ENCODE measurements around the gene KERA.

Gene KERA

DNA sequence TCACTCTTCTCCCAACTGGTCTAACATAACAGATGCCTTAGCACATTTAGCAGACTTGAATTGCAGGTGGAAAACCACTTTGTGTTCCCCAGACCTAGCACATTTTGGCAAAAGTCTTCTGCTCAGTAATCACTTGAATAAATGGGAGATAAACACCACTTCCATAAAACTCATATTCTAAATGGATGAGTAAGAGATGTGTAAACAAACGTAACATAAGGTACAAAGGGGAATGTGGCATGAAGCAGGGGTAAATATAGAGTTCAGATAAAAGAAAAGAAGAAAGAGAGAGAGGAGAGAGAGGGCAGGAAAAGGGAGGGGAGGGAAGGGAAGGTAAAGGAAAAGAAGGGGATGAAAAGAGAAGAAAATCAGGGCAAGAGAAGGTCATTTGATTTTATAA is 17.0 kb upstream of the KERA start:
- no peaks in the 10 kb centered on the region for H4K20me1 ChIP-seq (ENCODE audit: insufficient read depth, low read length)
- H3F3A ChIP-seq (ENCODE audit: insufficient read depth, low read length), result no peaks in the 10 kb centered on the region
- no peaks in the 10 kb centered on the region for H3K9me2 ChIP-seq (ENCODE audit: low read depth, low read length)
- no peak overlapping the region for H3K9ac ChIP-seq (ENCODE audit: low read length)
- H3K4me2 ChIP-seq (ENCODE audit: low read length), result no peak overlapping the region
- H3K4me1 ChIP-seq (ENCODE audit: insufficient read depth, low read length, severe bottlenecking), result no peaks in the 10 kb centered on the region
- H3K79me2 ChIP-seq (ENCODE audit: insufficient read depth, low read length), result no peaks in the 10 kb centered on the region
- no peaks in the 10 kb centered on the region for H3K9me3 ChIP-seq (ENCODE audit: low read length)
- TF ChIP-seq EZH2 (IDR thresholded peaks at IDR 0.05; ENCODE audit: borderline replicate concordance, low read length), result no peak
- TF ChIP-seq CTCF (IDR thresholded peaks at IDR 0.05; ENCODE audit: low read length), result no peak
- no peaks in the 10 kb centered on the region for H3K36me3 ChIP-seq (ENCODE audit: insufficient read depth, low read length)
- H3K27ac ChIP-seq (ENCODE audit: low read depth, low read length, poor library complexity, severe bottlenecking), result no peak overlapping the region
- no peak overlapping the region for H3K4me3 ChIP-seq (ENCODE audit: low read depth, low read length, poor library complexity, severe bottlenecking)
- no peaks in the 10 kb centered on the region for H3K27me3 ChIP-seq (ENCODE audit: insufficient read depth, low read length)
- no peak overlapping the region for H2AFZ ChIP-seq (ENCODE audit: low read length)

GRCh38 chr12:91074154-91074709 is 16.4 kb upstream of the KERA start:
- H3K27me3 ChIP-seq (ENCODE audit: insufficient read depth, low read length), result no peaks in the 10 kb centered on the region
- no peaks in the 10 kb centered on the region for H3K4me1 ChIP-seq (ENCODE audit: insufficient read depth, low read length, severe bottlenecking)
- no peaks in the 10 kb centered on the region for H3K9me3 ChIP-seq (ENCODE audit: low read length)
- no peak overlapping the region for H3K4me2 ChIP-seq (ENCODE audit: low read length)
- no peak for TF ChIP-seq CTCF (IDR thresholded peaks at IDR 0.05; ENCODE audit: low read length)
- TF ChIP-seq EZH2 (IDR thresholded peaks at IDR 0.05; ENCODE audit: borderline replicate concordance, low read length), result no peak
- H3K36me3 ChIP-seq (ENCODE audit: insufficient read depth, low read length), result no peaks in the 10 kb centered on the region
- no peaks in the 10 kb centered on the region for H4K20me1 ChIP-seq (ENCODE audit: insufficient read depth, low read length)
- H3K9me2 ChIP-seq (ENCODE audit: low read depth, low read length), result no peaks in the 10 kb centered on the region
- H3K4me3 ChIP-seq (ENCODE audit: low read depth, low read length, poor library complexity, severe bottlenecking), result no peak overlapping the region
- no peaks in the 10 kb centered on the region for H3F3A ChIP-seq (ENCODE audit: insufficient read depth, low read length)
- no peak overlapping the region for H3K9ac ChIP-seq (ENCODE audit: low read length)
- no peak overlapping the region for H2AFZ ChIP-seq (ENCODE audit: low read length)
- H3K79me2 ChIP-seq (ENCODE audit: insufficient read depth, low read length), result no peaks in the 10 kb centered on the region
- no peak overlapping the region for H3K27ac ChIP-seq (ENCODE audit: low read depth, low read length, poor library complexity, severe bottlenecking)

DNA sequence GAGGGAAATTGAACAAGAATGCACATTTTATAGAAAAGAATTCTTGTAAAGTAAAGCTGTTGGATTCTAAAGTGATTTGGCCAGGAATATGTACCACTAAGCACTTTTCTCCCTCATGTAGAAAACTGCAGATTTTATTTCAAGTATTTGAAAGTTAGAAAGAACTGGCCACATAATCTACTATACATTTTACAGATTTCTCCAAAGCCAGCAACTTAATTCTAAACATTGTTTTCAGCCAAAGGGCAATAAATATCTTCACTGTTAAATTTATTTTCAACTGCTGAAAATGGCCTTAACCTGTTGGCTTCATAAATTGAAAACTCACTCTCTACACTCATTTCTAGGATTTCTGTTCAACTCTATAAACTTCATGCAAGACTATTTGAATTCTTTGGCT is 15.6 kb upstream of the KERA start:
- Histone ChIP-seq H3K9me2 (ENCODE audit: low read depth, low read length) (no peaks in the 10 kb centered on the region), H3K4me1 (ENCODE audit: insufficient read depth, low read length, severe bottlenecking) (no peaks in the 10 kb centered on the region), H3K36me3 (ENCODE audit: insufficient read depth, low read length) (no peaks in the 10 kb centered on the region), H3K4me3 (ENCODE audit: low read depth, low read length, poor library complexity, severe bottlenecking) (no peak overlapping the region), H3K9ac (ENCODE audit: low read length) (no peak overlapping the region), H3K27me3 (ENCODE audit: insufficient read depth, low read length) (no peaks in the 10 kb centered on the region), H2AFZ (ENCODE audit: low read length) (no peak overlapping the region), H3K9me3 (ENCODE audit: low read length) (no peaks in the 10 kb centered on the region), H3F3A (ENCODE audit: insufficient read depth, low read length) (no peaks in the 10 kb centered on the region), H4K20me1 (ENCODE audit: insufficient read depth, low read length) (no peaks in the 10 kb centered on the region), H3K27ac (ENCODE audit: low read depth, low read length, poor library complexity, severe bottlenecking) (no peak overlapping the region), H3K4me2 (ENCODE audit: low read length) (no peak overlapping the region), H3K79me2 (ENCODE audit: insufficient read depth, low read length) (no peaks in the 10 kb centered on the region)
- TF ChIP-seq EZH2 (IDR thresholded peaks at IDR 0.05; ENCODE audit: borderline replicate concordance, low read length) (no peak), CTCF (IDR thresholded peaks at IDR 0.05; ENCODE audit: low read length) (no peak)

Data from OCI-LY1 (cell line).